Colonic mucosa (tissue), 4 donors: Measurements from ENCODE around the gene NKAIN4. TPM values are rescaled to one million over a fixed set of nuclear protein-coding genes. Genes with fewer than 3 reads are reported as not detected.
A peak's percentile ranks its signal among the peaks of the same experiment; 100 is the strongest.

ENCODE experiments used
- DNase-seq: peaks from one replicate; pipeline ENCODE4 v3.0.0-alpha.2; 2020
- H3K27ac ChIP-seq: fragments of 200-600 bp; one replicate; pipeline ENCODE4 v1.8.0; 2021
- H3K27me3 ChIP-seq: fragments of 200-600 bp; one replicate; pipeline ENCODE4 v1.8.0; 2021
- H3K36me3 ChIP-seq: fragments of 200-600 bp; one replicate; pipeline ENCODE4 v1.8.0; 2021
- H3K4me1 ChIP-seq: fragments of 200-600 bp; one replicate; pipeline ENCODE4 v1.8.0; 2021; ENCODE audit warnings: mild to moderate bottlenecking
- H3K4me3 ChIP-seq: fragments of 200-600 bp; one replicate; pipeline ENCODE4 v1.8.0; 2021
- H3K9ac ChIP-seq, 2 donors: one replicate each; pipeline ENCODE4 v1.7.0; 2013; ENCODE audit warnings: control low read depth in 2 of 2, low read depth in 2 of 2, low read length in 2 of 2
- H3K9me3 ChIP-seq: fragments of 200-600 bp; one replicate; pipeline ENCODE4 v1.8.0; 2021
- CTCF ChIP-seq: fragments of 200-600 bp; IDR thresholded peaks from one replicate; pipeline ENCODE4 v1.8.0; 2022; ENCODE audit warnings: antibody characterized with exemption, mild to moderate bottlenecking
- intact Hi-C: fragments of 100-400 bp; cut with DNase I; formaldehyde crosslinking; loops from one replicate; pipeline ENCODE4 v1.14.1; 2022
- total RNA-seq, 2 donors: library from RNA; stranded (reverse); fragmentation: NEBNext Ultra II Directional in 1 of 2; extraction: Animal tissue kit (Norgen Biotek cat#: 25700) in 1 of 2; gene quantifications; one replicate each; pipeline ENCODE4 v1.2.1, GENCODE V29; 2021
- donor health status: healthy.
- donor health status: DM: no; HTN: no; CAD: no.
- donor health status: DM: no; HTN: no; CAD: no.

Gene NKAIN4
- total RNA-seq, 2 donors from 2014 or later, result 0.29 TPM; not detected in 1

GRCh38 chr20:63291811-63292210, 37.5 kb upstream of the NKAIN4 start:
- intact Hi-C loops, result loop anchor here (2.0 kb wide), 1 partner anchor 69 kb away; no protein-coding TSS in a partner anchor
- H3K36me3 ChIP-seq, result no peaks in the 10 kb centered on the region
- H3K27me3 ChIP-seq, result peaks cover 7% of the 10 kb centered on the region
- H3K4me3 ChIP-seq, result no peak overlapping the region
- H3K9me3 ChIP-seq, result no peaks in the 10 kb centered on the region
- H3K4me1 ChIP-seq, result no peaks in the 10 kb centered on the region
- peak overlapping the region in 1 of 2 donors; percentile 12 for H3K9ac ChIP-seq
- DNase-seq, result no peak
- no peak overlapping the region for H3K27ac ChIP-seq
- TF ChIP-seq CTCF, result no peak

- TF ChIP-seq CTCF, result peak; percentile 77
- Histone ChIP-seq H3K9ac (no peak overlapping the region), H3K27ac (no peak overlapping the region), H3K27me3 (peaks cover 5% of the 10 kb centered on the region), H3K36me3 (no peaks in the 10 kb centered on the region), H3K4me1 (no peaks in the 10 kb centered on the region), H3K4me3 (no peak overlapping the region), H3K9me3 (no peaks in the 10 kb centered on the region)
- intact Hi-C loops, result no loop called here
- DNase-seq, result peak; percentile 40
Measured at GRCh38 chr20:63290677-63291472, 36.6 kb upstream of the NKAIN4 start.

- intact Hi-C loops, result no loop called here
- H3K9me3 ChIP-seq, result no peaks in the 10 kb centered on the region
- no peak overlapping the region for H3K4me3 ChIP-seq
- no peak for TF ChIP-seq CTCF
- H3K27ac ChIP-seq, result no peak overlapping the region
- H3K4me1 ChIP-seq, result no peaks in the 10 kb centered on the region
- no peaks in the 10 kb centered on the region for H3K27me3 ChIP-seq
- H3K36me3 ChIP-seq, result no peaks in the 10 kb centered on the region
- H3K9ac ChIP-seq, result no peak overlapping the region
- DNase-seq, result no peak
Measured at GRCh38 chr20:63290136-63290676, 35.9 kb upstream of the NKAIN4 start.

- intact Hi-C loops, result no loop called here
- Histone ChIP-seq H3K27me3 (no peaks in the 10 kb centered on the region), H3K9me3 (no peaks in the 10 kb centered on the region), H3K27ac (no peak overlapping the region), H3K4me1 (no peaks in the 10 kb centered on the region), H3K9ac (no peak overlapping the region), H3K4me3 (no peak overlapping the region), H3K36me3 (no peaks in the 10 kb centered on the region)
- TF ChIP-seq CTCF, result no peak
- DNase-seq, result no peak
Measured at GRCh38 chr20:63289311-63290135, 35.3 kb upstream of the NKAIN4 start.

- intact Hi-C loops, result no loop called here
- TF ChIP-seq CTCF, result no peak
- no peaks in the 10 kb centered on the region for H3K36me3 ChIP-seq
- H3K27me3 ChIP-seq, result no peaks in the 10 kb centered on the region
- H3K9ac ChIP-seq, result no peak overlapping the region
- H3K27ac ChIP-seq, result no peak overlapping the region
- H3K4me3 ChIP-seq, result no peak overlapping the region
- DNase-seq, result no peak
- no peaks in the 10 kb centered on the region for H3K9me3 ChIP-seq
- H3K4me1 ChIP-seq, result no peaks in the 10 kb centered on the region
Measured at GRCh38 chr20:63288581-63289251, 34.5 kb upstream of the NKAIN4 start.
